Stimulated activated CD8-positive, alpha-beta memory T cell treated with anti-CD3 and anti-CD28 coated beads, Interleukin-12 subunit alpha, Interleukin-12 subunit beta, amount 100 ng/mL, for 1 hour (primary cell): ENCODE measurements around the gene C3orf18.
A peak's percentile ranks its signal among the peaks of the same experiment; 100 is the strongest.

Experiments
- DNase-seq: peaks from one replicate; pipeline ENCODE4 v3.0.0-alpha.2; 2020; ENCODE audit warnings: low read depth

Gene C3orf18

DNA sequence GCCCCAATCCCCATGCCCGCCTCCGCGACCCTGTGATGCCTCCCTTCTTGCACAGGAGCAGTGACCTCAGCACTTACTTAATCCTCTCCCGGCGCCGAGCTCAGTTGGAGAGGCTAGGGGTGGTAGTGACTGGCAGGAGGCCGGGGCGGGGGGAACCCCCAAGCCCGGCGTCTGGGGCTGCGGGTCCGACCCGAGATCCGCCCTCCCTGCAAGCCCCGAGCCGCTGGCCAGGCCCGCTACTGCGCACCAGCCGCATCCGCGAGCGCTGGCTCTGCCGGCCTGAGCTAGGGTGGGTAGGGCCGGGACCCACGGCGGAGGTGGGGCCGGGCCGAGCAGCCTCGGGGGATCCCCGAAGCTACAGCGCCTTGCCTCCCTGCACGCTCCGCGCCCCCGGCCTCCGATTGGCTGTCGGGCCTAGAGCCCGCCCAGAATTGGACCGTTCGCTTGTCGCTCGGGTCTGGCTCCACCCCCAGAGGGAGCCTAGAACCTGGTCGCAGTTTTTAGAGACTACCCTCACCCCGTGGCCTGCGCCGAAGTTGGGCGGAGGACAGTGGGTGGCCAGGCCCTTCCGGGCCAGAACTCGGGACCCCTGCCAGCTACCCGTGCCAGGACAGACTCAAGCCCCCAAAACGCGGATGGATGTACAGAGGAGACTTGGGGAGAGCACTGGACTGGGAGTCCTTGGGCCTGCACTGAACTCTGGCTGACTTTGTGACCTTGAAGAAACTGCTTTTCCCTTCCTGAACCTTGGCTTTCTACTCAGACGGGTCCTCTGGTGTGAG lies at the start of gene C3orf18:
TSS of gene C3orf18 (minus strand) at position 362 of the 782 bp plus-strand sequence. CDS start 2,048 bp downstream, outside the sequence.
- DNase-seq: peak; percentile 90

DNA sequence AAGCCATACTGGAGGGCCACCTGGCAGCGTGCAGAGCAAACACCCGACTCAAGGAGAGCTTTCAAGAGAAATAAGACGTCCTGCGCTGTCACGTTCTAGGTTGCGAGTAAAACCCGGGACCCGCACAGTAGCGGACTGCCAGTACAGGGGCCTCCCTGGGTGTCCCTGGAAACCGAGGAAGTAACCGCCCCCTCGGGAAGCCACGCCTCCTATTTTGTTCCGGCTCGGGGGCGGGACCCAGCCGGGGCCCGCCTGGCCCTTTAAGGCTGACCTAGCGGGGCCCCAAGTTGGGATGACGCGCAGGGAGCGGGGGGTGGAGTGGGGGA lies 49.2 kb upstream of the C3orf18 start:
- DNase-seq: peak; percentile 91

DNA sequence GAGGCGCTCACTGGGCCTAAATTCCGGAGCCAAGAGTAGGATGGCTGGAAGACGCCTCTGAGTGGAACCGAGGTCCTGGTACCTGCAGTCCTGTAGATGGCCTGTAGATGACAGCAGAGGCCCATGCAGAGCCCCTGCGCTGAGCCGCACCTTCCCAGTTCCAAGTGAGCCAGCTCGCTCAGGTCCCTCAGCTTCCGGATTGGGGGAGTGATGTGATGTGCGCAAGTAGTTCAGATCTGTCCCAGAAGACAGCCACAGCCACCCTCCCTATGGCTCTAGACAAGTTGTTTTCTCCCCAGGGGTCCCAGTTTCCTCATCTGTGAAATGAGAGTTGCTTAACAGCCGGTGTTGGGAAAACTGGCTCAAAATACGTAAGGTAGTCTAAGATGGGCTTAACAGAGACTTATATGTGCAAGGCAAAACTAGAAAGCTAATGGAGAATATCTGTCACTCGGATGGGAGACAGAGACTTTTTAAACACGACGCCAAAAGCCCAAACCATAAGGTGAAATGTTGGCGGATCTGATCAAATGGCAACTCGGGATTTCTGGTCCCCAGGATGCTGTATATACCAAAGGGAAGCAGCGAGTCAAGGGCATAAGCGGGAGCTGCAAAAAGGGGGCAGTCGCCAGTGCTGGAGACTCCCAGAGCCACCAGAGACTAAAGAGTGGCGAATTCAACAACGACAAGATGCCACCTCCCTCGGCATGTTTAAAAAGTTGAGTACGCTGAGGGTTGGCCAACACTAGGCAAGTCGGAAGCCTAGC lies 48.6 kb upstream of the C3orf18 start:
- peak; percentile 69 for DNase-seq

DNA sequence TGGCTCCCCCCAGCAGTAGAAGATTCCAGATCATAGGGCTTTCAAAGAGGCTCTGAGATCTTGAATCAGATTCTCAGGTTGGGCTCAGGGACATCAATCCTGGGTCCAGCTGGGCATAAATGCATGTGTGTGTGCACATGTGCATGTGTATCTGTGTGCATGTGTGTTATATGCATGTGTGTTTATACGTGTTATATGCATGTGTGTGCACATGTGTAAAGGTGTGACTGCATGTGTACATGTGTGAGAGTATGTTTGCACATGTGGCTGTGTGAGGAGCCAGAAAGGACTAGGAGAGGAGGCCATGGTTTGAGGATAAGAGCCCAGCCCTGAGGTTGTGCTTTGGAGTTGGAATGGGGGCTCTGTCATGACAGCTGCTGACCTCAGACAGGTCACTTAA lies 47.6 kb upstream of the C3orf18 start:
- DNase-seq: no peak

DNA sequence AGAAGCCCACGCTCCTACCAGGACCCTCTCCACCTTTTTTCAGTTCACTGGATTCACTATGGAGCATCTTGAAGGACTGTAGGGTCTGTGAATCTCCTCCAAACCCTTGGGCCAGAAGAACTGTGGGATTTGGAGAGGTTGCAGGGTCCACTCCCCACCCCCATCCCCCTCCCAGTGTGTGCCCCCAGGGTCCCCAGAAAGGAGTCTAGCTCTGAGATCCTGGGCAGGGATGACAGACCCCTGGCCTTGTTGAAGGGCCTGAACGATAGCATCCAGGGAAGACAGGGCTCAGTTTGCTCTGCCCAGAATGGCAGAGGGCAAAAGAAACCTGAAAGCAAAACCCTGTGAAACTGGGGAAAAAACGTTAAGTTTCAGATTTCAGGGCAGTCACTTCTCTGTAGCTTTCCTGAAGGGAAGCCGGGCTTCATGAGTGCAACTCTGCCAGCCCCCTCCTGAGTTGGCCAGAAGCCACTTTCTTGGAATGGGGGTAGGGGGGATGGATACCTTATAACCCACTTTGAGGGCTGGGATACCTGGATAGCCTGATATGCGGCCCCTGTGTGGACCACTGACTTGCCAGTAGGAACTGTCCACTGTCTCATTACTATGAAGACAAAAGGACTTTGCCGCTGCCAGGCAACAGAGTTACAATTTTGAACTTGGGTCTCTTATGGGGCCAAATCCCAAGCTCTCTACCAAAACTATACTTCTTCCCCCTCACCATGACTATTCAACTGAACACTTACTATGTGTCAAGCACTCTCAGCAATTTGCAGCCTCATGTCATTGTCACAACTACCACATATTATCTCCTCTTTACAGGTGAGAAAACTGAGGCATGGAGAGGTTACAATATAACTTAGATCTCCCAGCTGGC lies 45.7 kb upstream of the C3orf18 start:
- DNase-seq: no peak

DNA sequence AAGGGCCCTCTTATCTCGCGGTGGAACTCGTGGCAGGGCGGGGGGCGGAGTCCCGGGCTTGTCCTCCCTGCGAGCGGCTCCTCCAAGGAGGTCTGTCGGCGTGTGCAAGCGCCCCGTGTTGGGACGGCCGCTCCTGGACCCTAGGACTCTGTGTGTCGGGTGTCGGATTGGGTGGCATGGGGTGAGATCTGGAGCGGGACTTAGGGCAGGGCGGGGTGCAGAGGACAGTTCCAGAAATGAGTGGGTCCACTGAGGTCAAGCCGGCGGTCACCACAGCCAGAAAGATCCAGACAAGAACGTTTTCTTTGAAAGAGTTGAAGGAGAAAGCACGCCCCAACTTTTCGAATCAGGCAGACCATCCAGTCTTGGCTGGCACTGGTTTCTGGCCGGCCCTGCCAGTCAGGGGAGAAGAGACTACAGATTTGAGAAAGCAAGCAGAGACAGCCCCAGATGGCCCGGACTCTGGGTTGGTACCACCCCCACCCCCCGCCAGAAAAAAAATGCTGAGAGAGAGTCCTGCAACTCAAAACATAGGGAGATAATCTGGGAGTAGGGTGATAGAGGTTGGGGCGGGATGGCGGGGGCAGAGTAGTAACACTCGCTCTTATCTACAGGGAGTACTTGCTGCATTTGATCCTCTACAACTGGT lies 44.8 kb upstream of the C3orf18 start:
- DNase-seq: no peak

DNA sequence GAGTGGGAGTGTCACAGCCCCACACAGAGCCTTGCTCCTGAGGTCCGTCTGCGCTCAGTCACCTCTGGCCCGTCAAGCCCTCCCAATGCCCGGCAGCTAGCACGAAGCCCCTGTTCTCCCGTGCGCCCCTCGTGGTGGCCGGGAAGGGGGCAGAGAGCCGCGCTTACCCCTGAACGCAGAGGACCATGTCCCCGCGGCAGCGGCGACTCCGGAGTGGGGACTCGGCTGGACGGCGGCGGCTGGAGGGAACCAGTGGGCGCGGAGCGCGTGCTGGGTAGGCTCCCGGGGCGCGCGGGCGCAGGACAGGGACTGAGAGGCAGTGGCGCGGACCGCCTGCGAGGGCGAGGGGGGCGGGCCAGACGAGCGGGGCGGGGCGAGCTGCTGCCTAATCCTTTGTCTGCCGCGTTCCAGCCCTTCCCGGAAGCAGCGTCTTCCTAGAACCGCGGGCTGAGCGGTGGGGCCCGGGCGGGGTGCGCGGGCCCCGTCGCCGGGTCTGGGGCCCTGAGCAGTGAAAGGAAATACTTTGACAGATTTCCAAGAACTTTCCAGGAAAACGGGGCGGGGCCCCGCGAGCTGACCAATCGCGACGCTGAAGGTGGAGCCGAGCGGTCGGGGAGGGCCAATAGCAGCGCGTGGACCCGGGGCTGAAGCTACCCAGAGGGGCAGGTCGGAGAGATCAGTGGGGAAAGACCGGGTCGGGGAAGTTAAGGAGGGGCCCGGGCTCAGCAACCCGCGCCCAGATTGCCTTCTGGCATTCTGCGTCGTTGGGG lies 44.1 kb upstream of the C3orf18 start, which contains the start of gene CISH:
TSS of gene CISH (minus strand) at position 311 of the 770 bp plus-strand sequence. CDS start at position 187, 124 bp downstream.
- peak; percentile 82 for DNase-seq

DNA sequence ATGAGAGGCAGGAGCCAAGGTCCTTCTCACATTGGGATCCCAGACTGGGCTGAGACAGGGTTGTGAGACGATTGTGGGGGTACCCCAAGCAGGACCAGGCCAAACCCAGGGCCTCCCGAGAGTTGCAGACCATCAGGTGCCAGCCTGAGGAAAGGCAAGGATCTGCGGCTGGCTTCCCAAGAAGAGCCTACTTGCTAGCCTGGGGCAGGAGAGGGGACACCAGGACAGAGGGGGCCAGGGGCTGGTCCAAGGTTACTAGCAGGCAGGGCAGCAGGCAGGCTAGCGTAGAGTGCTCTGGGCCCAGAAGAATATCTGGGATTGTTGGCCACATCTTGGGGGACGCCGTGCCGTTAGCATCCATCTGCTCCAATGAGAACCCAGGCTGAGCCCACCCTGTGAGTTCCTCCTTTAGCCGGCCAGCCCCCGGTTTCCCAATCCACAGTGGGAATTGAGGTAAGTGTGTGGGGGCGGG lies 43.5 kb upstream of the C3orf18 start:
- no peak for DNase-seq

DNA sequence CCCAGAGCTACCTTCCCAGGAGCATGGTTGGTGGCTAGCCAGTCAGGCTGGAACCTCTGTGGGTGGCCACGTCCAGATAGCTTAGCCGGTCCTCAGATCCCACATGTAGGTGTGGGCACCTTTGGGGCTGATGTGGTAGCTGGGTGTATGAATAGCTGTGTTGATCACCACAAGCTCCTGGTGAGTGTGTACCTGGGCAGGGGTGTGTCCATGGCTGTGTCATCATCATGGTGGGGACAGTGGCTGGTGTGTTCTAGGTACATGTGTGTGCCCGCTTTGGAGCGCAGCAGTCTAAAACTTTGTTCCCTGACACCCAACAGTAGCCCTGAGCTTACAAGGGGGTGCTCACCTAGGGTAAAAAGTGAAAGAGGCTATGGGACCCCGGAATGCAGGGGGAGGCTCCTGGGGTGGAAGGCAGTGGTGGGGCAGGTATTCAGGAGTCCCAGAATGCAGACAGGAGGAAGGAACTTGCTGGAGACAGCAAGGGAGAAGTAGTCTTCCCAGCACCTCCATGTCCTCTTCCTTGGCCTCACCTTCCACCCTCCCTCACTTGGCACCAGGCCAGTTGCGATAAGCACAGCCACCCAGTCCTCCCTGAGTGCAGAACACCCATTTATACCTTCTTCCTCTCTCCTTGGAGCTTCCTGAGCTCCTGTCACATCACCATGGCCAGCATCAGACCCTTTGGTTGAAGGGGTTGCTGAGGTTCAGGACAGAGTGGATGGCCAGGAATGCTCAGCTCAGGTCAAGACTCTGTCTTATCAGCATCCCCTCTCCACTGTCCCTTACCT lies 42.8 kb upstream of the C3orf18 start:
- no peak for DNase-seq

DNA sequence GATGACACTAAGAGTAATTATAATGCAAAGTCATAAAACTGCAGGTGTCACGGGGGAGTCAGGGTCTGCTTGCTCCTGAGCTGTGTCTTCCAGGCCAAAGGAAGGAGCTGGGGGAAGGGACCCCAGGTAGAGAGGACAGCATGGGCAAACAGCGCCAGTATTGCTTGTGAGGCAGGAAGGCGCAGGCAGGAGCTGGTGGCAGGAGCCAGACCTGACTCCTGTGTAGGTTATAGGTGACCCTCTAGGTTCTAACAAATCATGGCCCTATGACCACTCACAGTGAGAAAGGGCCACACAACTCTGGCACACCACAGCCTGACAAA lies 42.2 kb upstream of the C3orf18 start:
- DNase-seq: no peak

DNA sequence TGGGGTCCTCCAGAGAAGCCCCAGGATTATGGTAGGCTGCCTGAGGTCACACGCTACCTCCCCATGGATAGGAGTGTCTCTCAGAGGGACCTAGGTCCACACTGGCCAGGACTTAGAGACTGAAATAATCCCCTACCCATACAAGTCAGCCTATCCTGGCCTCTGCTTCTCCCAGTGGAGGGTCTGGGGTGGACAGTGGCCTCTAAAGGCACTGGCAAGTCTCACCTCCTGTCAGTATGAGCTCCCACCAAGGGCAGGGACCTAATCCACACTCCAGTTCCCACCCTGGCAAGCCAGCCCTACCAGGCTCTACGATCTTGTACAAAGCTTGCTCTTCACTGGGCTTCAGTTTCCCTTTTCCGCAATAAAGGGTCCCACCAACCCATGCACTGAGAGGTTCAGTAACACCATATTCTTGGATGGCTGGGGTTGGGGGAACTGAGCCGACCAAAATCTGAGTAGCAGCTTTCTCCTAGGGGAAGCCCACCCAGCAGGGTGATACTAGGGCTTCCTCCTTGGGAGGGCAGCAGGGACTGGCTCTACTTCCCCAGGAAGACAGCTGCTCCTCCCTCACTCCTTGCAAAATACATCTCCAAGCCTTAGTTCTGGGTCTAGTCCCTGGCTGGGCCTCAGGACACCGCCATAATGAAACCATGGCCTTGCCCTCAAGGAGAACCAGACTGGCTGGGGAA lies 41.7 kb upstream of the C3orf18 start:
- no peak for DNase-seq

DNA sequence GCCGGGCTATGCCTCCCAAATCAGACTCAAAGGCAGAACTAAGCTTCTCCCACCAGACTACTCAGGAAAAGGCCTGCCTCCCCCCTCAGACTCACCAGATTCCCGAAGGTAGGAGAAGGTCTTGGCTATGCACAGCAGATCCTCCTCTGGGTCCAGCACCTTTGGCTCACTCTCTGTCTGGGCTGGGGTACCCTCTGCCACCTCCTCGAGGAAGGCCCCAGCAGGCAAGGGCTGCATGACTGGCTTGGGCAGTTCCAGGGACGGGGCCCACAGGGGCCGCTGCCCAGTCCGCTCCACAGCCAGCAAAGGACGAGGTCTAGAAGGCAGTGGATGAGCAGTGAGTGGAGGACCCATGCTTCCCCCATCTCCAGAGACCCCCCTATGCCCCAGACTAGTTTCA lies 40.7 kb upstream of the C3orf18 start:
- no peak for DNase-seq

DNA sequence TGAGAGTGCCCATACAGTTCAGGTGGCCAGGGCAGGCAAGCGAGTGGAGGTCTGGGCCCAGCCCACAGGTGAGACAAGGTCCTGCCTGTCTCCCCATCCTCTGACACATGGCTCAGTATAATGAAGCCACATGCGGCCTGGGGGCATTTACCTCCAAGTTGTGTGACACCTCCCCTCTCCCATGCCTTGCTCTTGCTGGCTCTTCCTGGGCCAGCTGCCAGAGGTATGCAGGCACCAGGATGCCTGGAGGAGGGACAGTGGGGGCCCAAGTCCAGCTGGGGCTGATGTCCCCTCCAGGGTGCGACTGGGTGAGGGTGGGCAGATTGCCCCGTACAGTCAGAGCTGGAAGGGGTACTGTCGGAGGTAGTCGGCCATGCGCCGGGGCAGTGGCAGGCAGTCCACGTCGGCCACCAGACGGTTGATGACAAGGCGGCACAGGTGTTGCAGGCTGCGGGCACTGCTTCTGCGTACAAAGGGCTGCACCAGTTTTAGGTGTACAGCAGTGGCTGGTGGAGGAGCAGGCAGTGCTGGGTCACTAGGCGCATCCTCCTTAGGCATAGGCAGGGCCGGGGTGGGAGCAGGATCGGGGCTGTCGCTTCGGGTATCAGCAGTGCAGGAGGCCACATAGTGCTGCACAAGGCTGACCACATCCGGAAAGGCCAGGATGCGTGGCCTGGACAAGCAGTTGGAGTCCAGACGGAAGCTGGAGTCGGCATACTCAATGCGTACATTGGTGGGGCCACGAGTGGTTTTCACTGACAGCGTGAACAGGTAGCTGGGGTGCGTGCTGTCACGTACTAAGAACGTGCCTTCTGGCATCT lies 39.9 kb upstream of the C3orf18 start:
- DNase-seq: no peak

DNA sequence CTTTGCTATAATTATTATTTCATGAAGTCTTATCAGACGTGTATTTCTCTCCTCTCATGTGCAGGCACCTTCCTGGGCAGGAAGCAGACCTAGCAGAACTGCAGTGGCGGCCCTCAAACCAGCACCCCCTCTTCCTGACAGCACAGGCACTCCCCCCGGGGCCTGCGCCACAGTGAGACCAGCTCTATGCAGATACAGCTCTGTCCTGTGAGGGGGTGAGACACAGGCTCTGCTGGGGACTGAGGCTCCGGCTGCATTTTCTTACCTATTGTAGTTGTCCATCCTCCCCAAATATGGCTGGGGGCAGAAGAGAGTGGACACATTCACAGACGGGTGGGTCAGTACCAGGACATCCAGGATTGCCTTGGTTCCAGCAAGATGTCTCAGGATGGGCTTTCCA lies 39.0 kb upstream of the C3orf18 start:
- DNase-seq: no peak

DNA sequence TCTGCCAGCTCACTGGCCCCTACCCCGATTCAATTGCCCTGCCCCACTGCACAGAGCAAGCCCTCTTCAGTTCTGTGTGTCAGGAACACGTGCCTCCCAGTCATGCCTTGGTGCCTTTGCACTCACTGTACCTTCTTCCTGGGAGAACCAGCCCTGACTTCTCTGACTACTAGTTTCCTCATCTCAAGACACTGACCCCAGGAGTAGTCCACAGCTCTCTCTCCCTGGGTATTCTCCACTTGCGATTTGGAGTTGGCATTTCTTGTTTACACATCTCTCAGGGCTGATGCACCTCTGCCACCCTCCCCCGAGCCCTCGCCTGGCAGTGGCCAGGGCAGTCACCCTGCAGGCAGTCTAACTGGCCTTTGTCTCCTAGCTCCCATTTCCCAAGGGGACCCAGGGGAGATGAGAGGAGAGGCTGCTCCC lies 38.4 kb upstream of the C3orf18 start:
- DNase-seq: no peak

DNA sequence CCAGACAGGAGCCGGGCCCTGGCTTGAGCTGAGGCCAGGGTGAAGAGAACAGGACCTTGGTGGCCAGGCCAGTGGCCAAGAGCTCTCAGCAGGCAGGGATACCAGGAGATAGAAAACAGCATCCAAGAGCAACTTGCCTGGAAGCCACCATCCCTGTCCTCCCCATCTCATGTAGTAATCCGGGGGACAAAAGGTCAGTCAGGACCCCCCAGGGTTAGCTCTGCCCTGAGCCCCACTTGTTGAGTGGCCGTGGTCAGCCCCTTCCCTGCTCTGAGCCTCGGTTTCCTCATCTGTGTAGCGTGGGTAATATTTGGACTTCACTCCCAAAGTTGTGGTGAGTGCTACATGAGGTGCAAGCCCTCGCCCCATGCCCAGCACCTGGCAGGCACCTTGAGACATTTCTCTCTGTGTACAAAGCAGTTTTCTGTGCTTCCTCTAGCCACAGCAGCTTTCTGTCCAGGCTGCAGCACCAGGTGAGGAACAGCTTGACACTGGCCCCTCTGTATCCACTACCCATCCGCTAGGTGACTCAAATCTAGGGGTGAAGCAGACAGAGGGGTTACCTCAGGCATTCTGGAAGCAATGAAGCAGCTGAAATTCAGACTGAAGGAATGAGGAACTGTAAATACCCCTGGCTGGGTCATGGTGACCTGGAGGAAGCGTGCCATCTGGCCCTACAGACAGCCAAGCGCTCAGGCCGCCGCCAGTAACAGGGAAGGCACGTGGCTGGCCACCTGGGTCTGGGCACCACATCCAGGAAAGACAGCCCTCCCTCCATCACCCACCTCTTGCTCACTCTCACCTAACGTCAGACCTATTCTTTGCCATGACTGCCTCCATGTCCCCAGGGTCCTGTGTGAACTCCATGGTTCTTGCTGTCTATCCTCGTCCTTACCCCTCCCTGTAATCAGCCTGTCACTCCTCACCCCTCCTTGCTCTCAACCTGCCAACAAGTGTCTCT lies 37.4 kb upstream of the C3orf18 start:
- no peak for DNase-seq

DNA sequence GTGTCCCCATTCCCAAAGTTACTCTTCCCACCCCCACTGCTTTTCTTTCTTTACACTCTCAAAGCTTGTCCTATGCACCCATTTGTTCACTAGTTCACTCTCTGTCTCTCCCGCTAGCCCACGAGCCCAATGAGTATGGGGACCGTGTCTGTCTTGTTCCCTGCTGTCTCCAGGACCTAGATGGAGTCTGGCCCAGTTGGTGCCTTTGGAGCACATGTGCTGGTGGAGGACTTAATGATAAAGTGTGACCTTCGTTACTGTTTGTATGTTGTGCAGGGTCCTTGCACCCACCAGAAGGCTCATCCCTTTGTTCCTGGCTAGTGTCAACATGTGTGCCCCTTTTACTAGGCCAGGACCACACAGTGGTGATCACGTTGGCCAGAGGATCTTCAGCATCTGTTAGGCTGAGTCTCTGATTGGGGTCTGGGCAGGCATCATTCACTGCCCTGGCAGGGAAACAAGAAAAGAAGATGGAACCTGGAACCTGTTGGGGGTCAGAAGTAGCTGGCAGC lies 36.6 kb upstream of the C3orf18 start:
- DNase-seq: no peak
